A673 (cell line): ENCODE measurements around the gene PTX4.

Source experiments
- CTCF ChIP-seq: fragments of 300-800, 200-600 bp; sonication (generic); conservative IDR thresholded peaks from 2 replicates; pipeline ENCODE4 v1.5.1; 2017; ENCODE audit warnings: low read depth, mild to moderate bottlenecking, antibody characterized with exemption, low read length, moderate library complexity, mixed read lengths
- EZH2 ChIP-seq: fragments of 200-600 bp; sonication (generic); IDR thresholded peaks from 2 replicates; pipeline ENCODE4 v1.6.1; 2017; ENCODE audit warnings: borderline replicate concordance, low read depth, mild to moderate bottlenecking, mixed read lengths, antibody characterized with exemption, low read length; ENCODE audit not compliant: poor library complexity, severe bottlenecking

DNA sequence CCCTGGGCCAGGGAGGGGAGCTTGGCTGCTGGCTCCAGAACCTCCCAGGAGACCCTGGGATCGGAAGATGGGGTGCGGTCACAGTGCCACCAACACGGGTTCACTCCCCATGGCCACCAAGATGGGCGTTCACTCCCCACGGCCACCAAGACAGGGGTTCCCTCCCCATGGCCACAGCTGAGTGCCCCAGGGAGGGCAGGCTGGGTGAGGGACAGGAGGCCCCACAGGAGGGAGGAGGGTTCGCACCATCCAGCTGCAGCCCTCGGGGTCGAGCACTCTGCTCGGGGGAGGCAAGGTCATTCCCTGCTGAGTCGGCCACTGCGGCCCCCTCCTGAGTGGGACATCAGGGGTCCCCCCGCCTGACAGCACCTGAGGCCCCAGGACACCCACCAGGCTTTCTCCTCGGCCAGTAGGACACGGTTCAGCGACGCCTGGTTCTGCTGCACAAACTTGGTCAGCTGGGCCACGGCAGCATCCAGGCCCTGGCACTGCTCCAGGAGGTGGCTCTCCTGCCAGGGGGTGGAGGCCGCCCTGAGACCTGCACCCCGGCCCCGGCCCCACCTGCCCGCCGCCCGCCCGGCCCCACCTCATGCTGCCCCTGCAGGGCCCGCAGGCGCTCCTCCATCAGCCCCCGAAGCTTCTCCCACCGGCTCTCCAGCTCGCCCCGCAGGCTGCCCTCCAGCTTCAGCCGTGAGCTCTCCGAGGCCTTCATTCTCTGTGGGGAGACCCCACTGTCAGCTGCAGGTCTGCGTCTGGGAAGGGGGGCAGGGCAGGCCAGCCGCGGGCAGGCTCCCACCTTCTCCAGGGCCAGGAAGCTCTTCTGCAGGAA lies 50.3 kb downstream of the PTX4 start:
- TF ChIP-seq CTCF (no peak), EZH2 (no peak)
